ENCODE measurements around the gene REG3G. TPM values are rescaled to one million over a fixed set of nuclear protein-coding genes. Genes with fewer than 3 reads are reported as not detected.

REG3G gene
- total RNA-seq, 1 donor from 2014 or later, result not detected

- intact Hi-C loops (cut with DNase I), result no loop called here
- no peaks in the 10 kb centered on the region for H3K9me3 ChIP-seq
- H3K27me3 ChIP-seq, result no peaks in the 10 kb centered on the region
- H3K27ac ChIP-seq, result no peak overlapping the region
- H3K36me3 ChIP-seq, result no peaks in the 10 kb centered on the region
- no peak overlapping the region for H3K4me3 ChIP-seq
- no peak for ATAC-seq
- no peak for TF ChIP-seq CTCF (IDR thresholded peaks at IDR 0.05)
- H3K4me1 ChIP-seq, result no peaks in the 10 kb centered on the region
- no peak for DNase-seq
Measured at GRCh38 chr2:79001285-79001684, 24.2 kb upstream of the REG3G start.

GRCh38 chr2:79004680-79005079 is 20.8 kb upstream of the REG3G start:
- TF ChIP-seq CTCF (IDR thresholded peaks at IDR 0.05), result no peak

GRCh38 chr2:79005216-79005615 is 20.3 kb upstream of the REG3G start:
- DNase-seq (no peak), ATAC-seq (no peak)
- Histone ChIP-seq H3K4me1 (no peaks in the 10 kb centered on the region), H3K4me3 (no peak overlapping the region), H3K9me3 (no peaks in the 10 kb centered on the region), H3K27ac (no peak overlapping the region), H3K27me3 (no peaks in the 10 kb centered on the region), H3K36me3 (no peaks in the 10 kb centered on the region)
- intact Hi-C loops (cut with DNase I), result no loop called here
- TF ChIP-seq CTCF (IDR thresholded peaks at IDR 0.05), result no peak

More at GRCh38 chr2:79004680-79005079, 20.8 kb upstream of the REG3G start:
- H3K9me3 ChIP-seq, result no peaks in the 10 kb centered on the region
- DNase-seq, result no peak
- intact Hi-C loops (cut with DNase I), result no loop called here
- no peaks in the 10 kb centered on the region for H3K36me3 ChIP-seq
- no peaks in the 10 kb centered on the region for H3K27me3 ChIP-seq
- no peak overlapping the region for H3K27ac ChIP-seq
- no peak overlapping the region for H3K4me3 ChIP-seq
- H3K4me1 ChIP-seq, result no peaks in the 10 kb centered on the region
- no peak for ATAC-seq

GRCh38 chr2:79009388-79009787 is 16.1 kb upstream of the REG3G start:
- Histone ChIP-seq H3K9me3 (no peaks in the 10 kb centered on the region), H3K4me3 (no peak overlapping the region), H3K27me3 (no peaks in the 10 kb centered on the region), H3K36me3 (no peaks in the 10 kb centered on the region), H3K27ac (no peak overlapping the region), H3K4me1 (no peaks in the 10 kb centered on the region)
- TF ChIP-seq CTCF (IDR thresholded peaks at IDR 0.05), result no peak
- no peak for ATAC-seq
- intact Hi-C loops (cut with DNase I), result no loop called here
- no peak for DNase-seq

DNA sequence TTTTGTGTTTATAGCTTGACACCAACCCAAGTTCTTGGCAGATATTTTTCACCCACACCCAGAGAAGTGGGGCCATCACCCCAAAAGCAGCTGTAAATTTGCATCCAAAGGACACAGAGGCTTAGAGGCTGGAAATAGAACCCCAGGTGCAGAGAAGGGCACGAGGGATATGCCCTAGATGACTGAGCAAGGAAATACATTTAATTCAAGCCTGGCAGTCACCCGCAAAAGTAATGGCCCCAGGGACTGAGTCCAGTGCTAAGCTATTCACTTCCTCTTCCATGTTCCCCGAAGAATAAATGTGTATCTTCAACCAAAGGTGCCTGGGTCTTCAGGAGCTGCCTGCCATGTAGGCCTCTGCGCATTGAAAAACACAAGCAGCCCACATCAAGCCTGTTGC is 14.0 kb upstream of the REG3G start:
- TF ChIP-seq CTCF (IDR thresholded peaks at IDR 0.05), result no peak
- ATAC-seq (no peak), DNase-seq (no peak)
- H3K27ac ChIP-seq, result no peak overlapping the region
- no peaks in the 10 kb centered on the region for H3K9me3 ChIP-seq
- intact Hi-C loops (cut with DNase I), result no loop called here
- no peaks in the 10 kb centered on the region for H3K4me1 ChIP-seq
- no peaks in the 10 kb centered on the region for H3K27me3 ChIP-seq
- no peaks in the 10 kb centered on the region for H3K36me3 ChIP-seq
- H3K4me3 ChIP-seq, result no peak overlapping the region

DNA sequence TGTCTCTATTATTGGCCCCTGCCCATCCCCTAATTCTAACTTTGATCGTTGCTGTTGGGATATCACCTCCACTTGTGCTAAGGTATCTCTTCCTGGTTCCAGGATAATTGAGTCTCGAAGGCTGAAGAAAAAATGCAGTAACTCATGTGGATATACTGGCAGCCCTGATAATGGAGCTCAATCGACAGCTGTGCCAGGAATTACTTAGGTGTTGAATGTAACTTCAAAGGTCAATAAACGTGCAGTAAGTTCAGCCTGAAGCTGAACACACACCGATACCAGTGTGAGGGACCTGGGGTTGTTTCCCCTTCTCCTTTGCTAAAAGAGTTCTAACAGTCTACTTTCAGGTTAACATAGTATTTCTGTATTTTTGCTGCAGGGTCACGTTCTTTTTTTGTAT is 11.9 kb upstream of the REG3G start:
- no peak for TF ChIP-seq CTCF (IDR thresholded peaks at IDR 0.05)
- intact Hi-C loops (cut with DNase I), result no loop called here
- Histone ChIP-seq H3K27me3 (no peaks in the 10 kb centered on the region), H3K36me3 (no peaks in the 10 kb centered on the region), H3K4me3 (no peak overlapping the region), H3K9me3 (no peaks in the 10 kb centered on the region), H3K27ac (no peak overlapping the region), H3K4me1 (no peaks in the 10 kb centered on the region)
- no peak for DNase-seq
- ATAC-seq, result no peak
